Mesendoderm (in vitro differentiated cells): ENCODE data around the gene FRYL.

Experiments used
- DNase-seq: peaks from one replicate; pipeline ENCODE4 v3.0.0; 2013
- H2AK5ac ChIP-seq: 2 replicates; pipeline ENCODE4 v1.6.1; 2013; ENCODE audit warnings: low read length, inconsistent platforms
- H2BK120ac ChIP-seq: 2 replicates; pipeline ENCODE4 v1.6.1; 2013; ENCODE audit warnings: low read depth, mild to moderate bottlenecking, low read length, moderate library complexity, mixed read lengths
- H2BK15ac ChIP-seq: replicated peaks from 2 replicates; pipeline ENCODE4 v1.6.1; 2013; ENCODE audit warnings: low read depth, mild to moderate bottlenecking, moderate library complexity
- H2BK5ac ChIP-seq: 2 replicates; pipeline ENCODE4 v1.6.1; 2013; ENCODE audit warnings: low read length, inconsistent platforms
- H3K18ac ChIP-seq: 2 replicates; pipeline ENCODE4 v1.6.1; 2013; ENCODE audit warnings: mild to moderate bottlenecking, low read length, mixed read lengths
- H3K23ac ChIP-seq: one replicate; pipeline ENCODE4 v1.6.1; 2013; ENCODE audit warnings: low read length
- H3K27ac ChIP-seq: 2 replicates; pipeline ENCODE4 v1.5.1; 2013; ENCODE audit warnings: low read depth, mild to moderate bottlenecking, inconsistent platforms, low read length, moderate library complexity
- H3K27me3 ChIP-seq: 2 replicates; pipeline ENCODE4 v1.6.1; 2013; ENCODE audit warnings: low read length, control low read depth, mild to moderate bottlenecking, inconsistent platforms; ENCODE audit not compliant: insufficient read depth, poor library complexity
- H3K36me3 ChIP-seq: 2 replicates; pipeline ENCODE4 v1.6.1; 2013; ENCODE audit warnings: low read length, inconsistent platforms; ENCODE audit not compliant: control insufficient read depth, insufficient read depth
- H3K4ac ChIP-seq: one replicate; pipeline ENCODE4 v1.6.1; 2013; ENCODE audit warnings: low read depth, mild to moderate bottlenecking, low read length, moderate library complexity
- H3K4me1 ChIP-seq: 2 replicates; pipeline ENCODE4 v1.6.1; 2013; ENCODE audit warnings: low read depth, low read length, inconsistent platforms; ENCODE audit not compliant: control insufficient read depth
- H3K4me2 ChIP-seq: 2 replicates; pipeline ENCODE4 v1.6.1; 2013; ENCODE audit warnings: low read length
- H3K4me3 ChIP-seq: 2 replicates; pipeline ENCODE4 v1.5.1; 2013; ENCODE audit warnings: mild to moderate bottlenecking, low read length
- H3K56ac ChIP-seq: one replicate; pipeline ENCODE4 v1.6.1; 2013; ENCODE audit warnings: low read length
- H3K79me1 ChIP-seq: 2 replicates; pipeline ENCODE4 v1.6.1; 2013; ENCODE audit warnings: low read length, inconsistent platforms
- H3K79me2 ChIP-seq: 2 replicates; pipeline ENCODE4 v1.6.1; 2013; ENCODE audit warnings: mild to moderate bottlenecking, low read length; ENCODE audit not compliant: control insufficient read depth, insufficient read depth
- H3K9ac ChIP-seq: 2 replicates; pipeline ENCODE4 v1.6.1; 2013; ENCODE audit warnings: low read length, inconsistent platforms
- H4K5ac ChIP-seq: one replicate; pipeline ENCODE4 v1.6.1; 2013; ENCODE audit warnings: low read length
- H4K8ac ChIP-seq: one replicate; pipeline ENCODE4 v1.6.1; 2013; ENCODE audit warnings: low read depth, mild to moderate bottlenecking, control low read depth, low read length, moderate library complexity
- WGBS: extraction: QIAGEN DNeasy Blood & Tissue Kit; methylation state at CpG from one replicate; pipeline ENCODE4 v1.1.7; 2013; ENCODE audit warnings: low lambda C conversion rate, missing lambda C conversion rate; ENCODE audit not compliant: insufficient coverage; ENCODE audit errors: extremely low coverage; 5-methylcytosine and 5-hydroxymethylcytosine counted together

The FRYL gene

GRCh38 chr4:48815483-48815882 is 35.4 kb upstream of the FRYL start:
- no CpG with 5 or more reads among the region's 2 CpGs for WGBS
- no peaks in the 10 kb centered on the region for H3K79me1 ChIP-seq
- no peak overlapping the region for H3K4me3 ChIP-seq
- H3K4ac ChIP-seq = no peak overlapping the region
- no peak overlapping the region for H2AK5ac ChIP-seq
- no peaks in the 10 kb centered on the region for H3K79me2 ChIP-seq
- no peaks in the 10 kb centered on the region for H3K36me3 ChIP-seq
- no peak overlapping the region for H4K8ac ChIP-seq
- H3K27ac ChIP-seq = no peak overlapping the region
- H3K9ac ChIP-seq = no peak overlapping the region
- H4K5ac ChIP-seq = no peak overlapping the region
- no peak overlapping the region for H2BK15ac ChIP-seq
- H3K4me1 ChIP-seq = no peaks in the 10 kb centered on the region
- no peak overlapping the region for H3K18ac ChIP-seq
- H3K23ac ChIP-seq = no peak overlapping the region
- no peak overlapping the region for H3K4me2 ChIP-seq
- no peak overlapping the region for H3K56ac ChIP-seq
- DNase-seq = no peak
- no peak overlapping the region for H2BK120ac ChIP-seq
- H3K27me3 ChIP-seq = no peaks in the 10 kb centered on the region
- H2BK5ac ChIP-seq = no peak overlapping the region

- WGBS = no CpG with 5 or more reads among the region's 1 CpG
These were observed 33.9 kb upstream of the FRYL start for GRCh38 chr4:48813964-48814363.

GRCh38 chr4:48812866-48813265 is 32.8 kb upstream of the FRYL start:
- Histone ChIP-seq H3K4me1 (no peaks in the 10 kb centered on the region), H3K27me3 (no peaks in the 10 kb centered on the region)
- no CpG with 5 or more reads among the region's 6 CpGs for WGBS

More at GRCh38 chr4:48813964-48814363, 33.9 kb upstream of the FRYL start:
- no peak overlapping the region for H3K27ac ChIP-seq
- no peak overlapping the region for H4K8ac ChIP-seq
- H3K4ac ChIP-seq = no peak overlapping the region
- H3K56ac ChIP-seq = no peak overlapping the region
- H3K4me1 ChIP-seq = no peaks in the 10 kb centered on the region
- H3K79me1 ChIP-seq = no peaks in the 10 kb centered on the region
- H2AK5ac ChIP-seq = no peak overlapping the region
- H2BK5ac ChIP-seq = no peak overlapping the region
- DNase-seq = no peak
- H3K4me3 ChIP-seq = no peak overlapping the region
- no peak overlapping the region for H4K5ac ChIP-seq
- H3K18ac ChIP-seq = no peak overlapping the region
- H2BK15ac ChIP-seq = no peak overlapping the region
- H3K27me3 ChIP-seq = no peaks in the 10 kb centered on the region
- no peaks in the 10 kb centered on the region for H3K79me2 ChIP-seq
- H3K4me2 ChIP-seq = no peak overlapping the region
- no peak overlapping the region for H3K9ac ChIP-seq
- H3K36me3 ChIP-seq = no peaks in the 10 kb centered on the region
- no peak overlapping the region for H3K23ac ChIP-seq
- no peak overlapping the region for H2BK120ac ChIP-seq

GRCh38 chr4:48804584-48805301 is 24.7 kb upstream of the FRYL start:
- no peak overlapping the region for H2BK120ac ChIP-seq
- H3K9ac ChIP-seq = no peak overlapping the region
- no peaks in the 10 kb centered on the region for H3K79me1 ChIP-seq
- no peak overlapping the region for H2AK5ac ChIP-seq
- H4K8ac ChIP-seq = no peak overlapping the region
- H3K27ac ChIP-seq = no peak overlapping the region
- H3K18ac ChIP-seq = no peak overlapping the region
- no peak overlapping the region for H3K4ac ChIP-seq
- no peaks in the 10 kb centered on the region for H3K79me2 ChIP-seq
- H3K4me1 ChIP-seq = peaks cover 2% of the 10 kb centered on the region
- no peaks in the 10 kb centered on the region for H3K36me3 ChIP-seq
- no CpG with 5 or more reads among the region's 8 CpGs for WGBS
- H2BK5ac ChIP-seq = no peak overlapping the region
- H2BK15ac ChIP-seq = no peak overlapping the region
- no peak overlapping the region for H4K5ac ChIP-seq
- no peak overlapping the region for H3K4me2 ChIP-seq
- no peaks in the 10 kb centered on the region for H3K27me3 ChIP-seq
- H3K56ac ChIP-seq = peak overlapping the region; percentile 9
- H3K4me3 ChIP-seq = no peak overlapping the region
- no peak overlapping the region for H3K23ac ChIP-seq
- DNase-seq = no peak

More at GRCh38 chr4:48812866-48813265, 32.8 kb upstream of the FRYL start:
- Histone ChIP-seq H3K4ac (no peak overlapping the region), H3K36me3 (no peaks in the 10 kb centered on the region), H4K5ac (no peak overlapping the region), H2AK5ac (no peak overlapping the region), H3K79me1 (no peaks in the 10 kb centered on the region), H2BK5ac (no peak overlapping the region), H2BK15ac (no peak overlapping the region), H3K23ac (no peak overlapping the region), H2BK120ac (no peak overlapping the region), H3K27ac (no peak overlapping the region), H3K4me3 (no peak overlapping the region), H3K9ac (no peak overlapping the region), H3K56ac (no peak overlapping the region), H3K4me2 (no peak overlapping the region), H3K79me2 (no peaks in the 10 kb centered on the region), H3K18ac (no peak overlapping the region), H4K8ac (no peak overlapping the region)
- no peak for DNase-seq

- no peak overlapping the region for H3K18ac ChIP-seq
- no peaks in the 10 kb centered on the region for H3K36me3 ChIP-seq
- no peak overlapping the region for H3K27ac ChIP-seq
- no peak overlapping the region for H3K9ac ChIP-seq
- no peak overlapping the region for H4K5ac ChIP-seq
- H3K56ac ChIP-seq = no peak overlapping the region
- no peak overlapping the region for H3K4me2 ChIP-seq
- H3K27me3 ChIP-seq = no peaks in the 10 kb centered on the region
- peaks cover 2% of the 10 kb centered on the region for H3K4me1 ChIP-seq
- no peak overlapping the region for H3K23ac ChIP-seq
- H3K79me2 ChIP-seq = no peaks in the 10 kb centered on the region
- no peak overlapping the region for H2BK15ac ChIP-seq
- DNase-seq = no peak
- no CpG with 5 or more reads among the region's 3 CpGs for WGBS
- no peak overlapping the region for H3K4ac ChIP-seq
- H3K4me3 ChIP-seq = no peak overlapping the region
- no peak overlapping the region for H2BK5ac ChIP-seq
- H2BK120ac ChIP-seq = no peak overlapping the region
- no peaks in the 10 kb centered on the region for H3K79me1 ChIP-seq
- no peak overlapping the region for H4K8ac ChIP-seq
- H2AK5ac ChIP-seq = no peak overlapping the region
These were observed 21.1 kb upstream of the FRYL start for GRCh38 chr4:48801016-48801715.
